Mucosa of descending colon (tissue), 3 donors: Measurements from ENCODE around the gene SETDB1. TPM values are rescaled to one million over a fixed set of nuclear protein-coding genes. Genes with fewer than 3 reads are reported as not detected.
"Not testable (repeated sequence)": the region's sequence is repeated elsewhere in the genome, so short reads cannot be mapped to it uniquely, and the experiment has no call there.

Experiments
- ATAC-seq: fragments of 200-7000 bp; cut with Tn5 transposase; one replicate; pipeline ENCODE4 v1.9.1; 2020; ENCODE audit warnings: mild to moderate bottlenecking, moderate library complexity
- DNase-seq, 3 donors: peaks; one replicate each; pipeline ENCODE4 v3.0.0-alpha.2; 2020
- H3K36me3 ChIP-seq: fragments of 200-600 bp; one replicate; pipeline ENCODE4 v1.8.0; 2021; ENCODE audit warnings: low read depth, mild to moderate bottlenecking
- H3K4me1 ChIP-seq: fragments of 200-600 bp; one replicate; pipeline ENCODE4 v1.8.0; 2021; ENCODE audit warnings: low read depth, mild to moderate bottlenecking
- H3K4me3 ChIP-seq: fragments of 200-600 bp; one replicate; pipeline ENCODE4 v1.8.0; 2021; ENCODE audit warnings: mild to moderate bottlenecking
- H3K9me3 ChIP-seq: fragments of 200-600 bp; one replicate; pipeline ENCODE4 v1.8.0; 2021; ENCODE audit warnings: mild to moderate bottlenecking
- CTCF ChIP-seq: fragments of 200-600 bp; IDR thresholded peaks from one replicate; pipeline ENCODE4 v1.8.0; 2022; ENCODE audit warnings: antibody characterized with exemption, mild to moderate bottlenecking
- intact Hi-C, 2 donors: fragments of 100-400 bp; cut with DNase I in 1 of 2; cut with micrococcal nuclease in 1 of 2; formaldehyde crosslinking; loops; one replicate each; pipeline versions ENCODE4 v1.11.0 to v1.11.1; 2022; cut with DNase I, micrococcal nuclease
- total RNA-seq, 3 donors: library from RNA; stranded (reverse); fragmentation: NEBNext Ultra II Directional in 2 of 3; extraction: Animal tissue kit (Norgen Biotek cat#: 25700) in 2 of 3; gene quantifications; one replicate each; pipeline versions ENCODE4 v1.2.1 to v1.2.4, GENCODE V29; 2021 to 2023
- donor health status: DM: no; HTN: no; CAD: no; lungs with moderate emphysema.
- donor health status: DM: no; HTN: no; CAD: no.
- donor health status: DM: no; HTN: yes; CAD: no.

The SETDB1 gene
- total RNA-seq, 3 donors from 2014 or later = 35.4 to 49.4 (median 42.8) TPM

GRCh38 chr1:150890033-150890416 lies 36.1 kb upstream of the SETDB1 start:
- peak; percentile 31 for ATAC-seq
- intact Hi-C loops = no loop called here
- Histone ChIP-seq H3K36me3 (no peaks in the 10 kb centered on the region), H3K4me1 (no peaks in the 10 kb centered on the region), H3K4me3 (no peak overlapping the region), H3K9me3 (no peaks in the 10 kb centered on the region)
- DNase-seq = no peak
- no peak for TF ChIP-seq CTCF

DNA sequence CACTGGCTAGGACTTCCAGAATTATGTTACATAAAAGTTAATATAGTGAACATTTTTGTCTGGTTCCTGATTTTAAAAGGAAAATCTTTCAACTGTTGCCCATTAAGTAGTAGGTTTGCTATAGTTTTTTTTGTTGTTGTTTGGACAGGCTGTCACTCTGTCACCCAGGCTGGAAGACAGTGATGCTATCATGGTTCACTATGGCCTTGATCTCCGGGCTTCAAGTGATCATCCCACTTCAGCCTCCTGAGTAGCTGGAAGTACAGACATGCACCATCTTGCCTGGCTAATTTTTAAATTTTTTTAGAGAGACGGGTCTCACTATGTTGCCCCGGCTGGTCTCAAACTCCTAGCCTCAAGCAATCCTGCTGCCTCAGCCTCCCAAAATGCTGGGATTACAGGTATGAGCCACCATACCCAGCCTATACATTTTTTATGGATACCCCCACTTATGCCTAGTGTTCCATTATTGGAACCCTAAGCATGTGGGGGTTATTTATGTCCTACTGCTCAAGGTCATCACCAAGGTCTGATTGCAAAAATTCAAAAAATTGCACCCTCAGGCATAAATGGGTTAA lies 32.7 kb upstream of the SETDB1 start:
- no peak for ATAC-seq
- H3K36me3 ChIP-seq = no peaks in the 10 kb centered on the region
- TF ChIP-seq CTCF = no peak
- no peak overlapping the region for H3K4me3 ChIP-seq
- intact Hi-C loops = no loop called here
- no peak for DNase-seq
- no peaks in the 10 kb centered on the region for H3K9me3 ChIP-seq
- no peaks in the 10 kb centered on the region for H3K4me1 ChIP-seq

GRCh38 chr1:150895618-150896017 lies 30.5 kb upstream of the SETDB1 start:
- intact Hi-C loops = no loop called here

DNA sequence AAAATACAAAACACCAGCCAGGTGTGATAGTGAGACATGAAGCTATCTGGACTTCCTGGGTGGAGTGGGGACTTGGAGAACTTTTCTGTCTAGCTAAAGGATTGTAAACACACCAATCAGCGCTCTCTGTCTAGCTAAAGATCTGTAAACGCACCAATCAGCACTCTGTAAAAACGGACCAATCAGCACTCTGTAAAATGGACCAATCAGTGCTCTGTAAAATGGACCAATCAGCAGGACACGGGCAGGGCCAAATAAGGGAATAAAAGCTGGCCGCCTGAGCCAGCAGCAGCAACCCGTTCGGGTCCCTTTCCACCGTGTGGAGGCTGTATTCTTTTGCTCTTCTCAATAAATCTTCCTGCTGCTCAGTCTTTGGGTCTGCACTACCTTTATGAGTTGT lies 26.4 kb upstream of the SETDB1 start:
- H3K4me3 ChIP-seq, ATAC-seq, intact Hi-C loops, H3K36me3 ChIP-seq, H3K9me3 ChIP-seq, H3K4me1 ChIP-seq, DNase-seq: not testable (repeated sequence)

More at GRCh38 chr1:150895618-150896017, 30.5 kb upstream of the SETDB1 start:
- DNase-seq = no peak
- TF ChIP-seq CTCF = no peak
- Histone ChIP-seq H3K4me3 (no peak overlapping the region), H3K4me1 (no peaks in the 10 kb centered on the region), H3K9me3 (no peaks in the 10 kb centered on the region), H3K36me3 (no peaks in the 10 kb centered on the region)
- ATAC-seq = no peak

DNA sequence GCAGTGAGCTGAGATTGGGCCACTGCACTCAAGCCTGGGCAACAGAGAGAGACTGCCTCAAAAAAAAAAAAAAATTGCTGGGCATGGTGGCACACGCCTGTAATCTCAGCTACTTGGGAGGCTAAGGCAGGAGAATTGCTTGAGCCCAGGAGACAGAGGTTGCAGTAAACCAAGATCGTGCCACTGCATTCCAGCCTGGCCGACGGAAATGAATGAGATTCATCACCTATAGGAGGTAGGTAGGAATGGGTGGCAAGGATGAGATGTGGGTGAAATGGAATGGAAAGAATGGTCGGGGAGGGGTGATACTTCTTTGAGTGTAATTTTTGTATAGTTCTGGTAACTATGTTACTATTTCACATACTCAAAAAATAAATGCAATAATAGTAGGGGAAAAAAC lies 23.8 kb upstream of the SETDB1 start:
- Histone ChIP-seq H3K4me3 (no peak overlapping the region), H3K4me1 (no peaks in the 10 kb centered on the region), H3K36me3 (no peaks in the 10 kb centered on the region), H3K9me3 (no peaks in the 10 kb centered on the region)
- no peak for TF ChIP-seq CTCF
- intact Hi-C loops = no loop called here
- no peak for DNase-seq
- no peak for ATAC-seq

DNA sequence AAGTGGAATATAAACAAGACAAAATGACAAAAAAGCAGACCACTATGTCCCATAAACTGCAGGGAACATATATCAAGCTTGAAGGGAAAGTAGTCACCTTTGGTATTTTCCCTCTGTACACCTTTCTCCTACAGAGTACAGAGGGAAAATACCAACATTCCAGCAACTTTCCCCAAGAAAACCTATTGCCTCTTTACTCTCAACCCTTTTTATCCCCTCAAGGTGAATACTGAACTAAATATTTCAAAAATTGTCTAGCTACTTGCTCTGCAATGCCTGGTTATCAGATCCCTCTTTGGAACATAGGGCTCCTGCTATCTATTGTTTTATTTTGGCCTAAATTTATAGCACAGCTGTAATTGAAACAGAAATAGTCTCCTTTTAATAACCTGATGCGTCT lies 23.4 kb upstream of the SETDB1 start:
- no peaks in the 10 kb centered on the region for H3K36me3 ChIP-seq
- H3K4me3 ChIP-seq = no peak overlapping the region
- DNase-seq (no peak), ATAC-seq (no peak)
- H3K4me1 ChIP-seq = no peaks in the 10 kb centered on the region
- intact Hi-C loops = no loop called here
- H3K9me3 ChIP-seq = no peaks in the 10 kb centered on the region
- no peak for TF ChIP-seq CTCF
